Dendritic cell treated with granulocyte-macrophage colony-stimulating factor and Interleukin-4, amounts not matched to agents 40 ng/mL and 50 ng/mL, for 4 days (primary cell): ENCODE data around the gene LZTFL1.

Experiments used
- H3K27ac Mint-ChIP-seq: one replicate; pipeline ENCODE4 v1.8.0; 2022; ENCODE audit warnings: mild to moderate bottlenecking, mixed read lengths
- H3K27me3 Mint-ChIP-seq: one replicate; pipeline ENCODE4 v1.8.0; 2022; ENCODE audit warnings: mild to moderate bottlenecking, mixed read lengths
- H3K36me3 Mint-ChIP-seq: one replicate; pipeline ENCODE4 v1.8.0; 2022; ENCODE audit warnings: low read depth, mixed read lengths
- H3K4me1 Mint-ChIP-seq: one replicate; pipeline ENCODE4 v1.8.0; 2022; ENCODE audit warnings: low read depth, mixed read lengths
- H3K4me3 Mint-ChIP-seq: one replicate; pipeline ENCODE4 v1.8.0; 2022; ENCODE audit warnings: mild to moderate bottlenecking, moderate library complexity, mixed read lengths
- H3K9me3 Mint-ChIP-seq: one replicate; pipeline ENCODE4 v1.8.0; 2022; ENCODE audit warnings: mixed read lengths
- intact Hi-C: fragments of 100-400 bp; cut with micrococcal nuclease; formaldehyde crosslinking; loops from one replicate; pipeline ENCODE4 v1.15.0; 2022

The LZTFL1 gene

GRCh38 chr3:45793482-45794176, 48.3 kb downstream of the LZTFL1 start:
- Mint-ChIP-seq H3K36me3 (no peaks in the 10 kb centered on the region), H3K4me1 (peaks cover 16% of the 10 kb centered on the region), H3K4me3 (no peak overlapping the region), H3K27me3 (peaks cover 52% of the 10 kb centered on the region), H3K9me3 (no peaks in the 10 kb centered on the region), H3K27ac (no peak overlapping the region)
- intact Hi-C loops, result no loop called here

GRCh38 chr3:45792516-45793172, 49.3 kb downstream of the LZTFL1 start:
- Mint-ChIP-seq H3K4me3 (no peak overlapping the region), H3K27me3 (peaks cover 42% of the 10 kb centered on the region), H3K9me3 (no peaks in the 10 kb centered on the region), H3K4me1 (peaks cover 16% of the 10 kb centered on the region), H3K27ac (no peak overlapping the region), H3K36me3 (no peaks in the 10 kb centered on the region)
- intact Hi-C loops, result no loop called here

- no peak overlapping the region for H3K27ac Mint-ChIP-seq
- peaks cover 40% of the 10 kb centered on the region for H3K27me3 Mint-ChIP-seq
- no peaks in the 10 kb centered on the region for H3K9me3 Mint-ChIP-seq
- H3K36me3 Mint-ChIP-seq, result no peaks in the 10 kb centered on the region
- peaks cover 16% of the 10 kb centered on the region for H3K4me1 Mint-ChIP-seq
- intact Hi-C loops, result no loop called here
- no peak overlapping the region for H3K4me3 Mint-ChIP-seq
Measured at GRCh38 chr3:45792036-45792435, 49.9 kb downstream of the LZTFL1 start.

- H3K27me3 Mint-ChIP-seq, result peaks cover 29% of the 10 kb centered on the region
- no peak overlapping the region for H3K27ac Mint-ChIP-seq
- no peaks in the 10 kb centered on the region for H3K36me3 Mint-ChIP-seq
- no peaks in the 10 kb centered on the region for H3K9me3 Mint-ChIP-seq
- no peak overlapping the region for H3K4me3 Mint-ChIP-seq
- H3K4me1 Mint-ChIP-seq, result peaks cover 12% of the 10 kb centered on the region
- intact Hi-C loops, result no loop called here
Measured at GRCh38 chr3:45790596-45790995, 51.3 kb downstream of the LZTFL1 start.

- H3K4me1 Mint-ChIP-seq, result peaks cover 8% of the 10 kb centered on the region
- peaks cover 17% of the 10 kb centered on the region for H3K27me3 Mint-ChIP-seq
- intact Hi-C loops, result no loop called here
- H3K36me3 Mint-ChIP-seq, result no peaks in the 10 kb centered on the region
- peaks cover 5% of the 10 kb centered on the region for H3K9me3 Mint-ChIP-seq
- H3K4me3 Mint-ChIP-seq, result no peak overlapping the region
- no peak overlapping the region for H3K27ac Mint-ChIP-seq
Measured at GRCh38 chr3:45789235-45789812, 52.6 kb downstream of the LZTFL1 start.

GRCh38 chr3:45787551-45787950, 54.4 kb downstream of the LZTFL1 start:
- H3K27ac Mint-ChIP-seq, result no peak overlapping the region
- peaks cover 8% of the 10 kb centered on the region for H3K4me1 Mint-ChIP-seq
- H3K9me3 Mint-ChIP-seq, result peaks cover 5% of the 10 kb centered on the region
- peaks cover 8% of the 10 kb centered on the region for H3K27me3 Mint-ChIP-seq
- intact Hi-C loops, result no loop called here
- H3K4me3 Mint-ChIP-seq, result no peak overlapping the region
- H3K36me3 Mint-ChIP-seq, result no peaks in the 10 kb centered on the region

- H3K4me1 Mint-ChIP-seq, result peaks cover 7% of the 10 kb centered on the region
- H3K9me3 Mint-ChIP-seq, result peaks cover 5% of the 10 kb centered on the region
- intact Hi-C loops, result no loop called here
- no peak overlapping the region for H3K27ac Mint-ChIP-seq
- no peak overlapping the region for H3K4me3 Mint-ChIP-seq
- no peaks in the 10 kb centered on the region for H3K36me3 Mint-ChIP-seq
- H3K27me3 Mint-ChIP-seq, result peaks cover 8% of the 10 kb centered on the region
Measured at GRCh38 chr3:45786801-45787495, 55.0 kb downstream of the LZTFL1 start.

GRCh38 chr3:45785605-45786150, 56.2 kb downstream of the LZTFL1 start:
- H3K27me3 Mint-ChIP-seq, result peaks cover 8% of the 10 kb centered on the region

GRCh38 chr3:45783667-45784066, 58.3 kb downstream of the LZTFL1 start:
- Mint-ChIP-seq H3K9me3 (peaks cover 5% of the 10 kb centered on the region), H3K27ac (no peak overlapping the region), H3K27me3 (peaks cover 8% of the 10 kb centered on the region), H3K4me3 (no peak overlapping the region), H3K36me3 (no peaks in the 10 kb centered on the region), H3K4me1 (no peaks in the 10 kb centered on the region)
- intact Hi-C loops, result no loop called here

More at GRCh38 chr3:45785605-45786150, 56.2 kb downstream of the LZTFL1 start:
- H3K9me3 Mint-ChIP-seq, result peaks cover 5% of the 10 kb centered on the region
- intact Hi-C loops, result no loop called here
- H3K4me1 Mint-ChIP-seq, result no peaks in the 10 kb centered on the region
- no peaks in the 10 kb centered on the region for H3K36me3 Mint-ChIP-seq
- no peak overlapping the region for H3K4me3 Mint-ChIP-seq
- H3K27ac Mint-ChIP-seq, result no peak overlapping the region

- Mint-ChIP-seq H3K4me1 (no peaks in the 10 kb centered on the region), H3K9me3 (peaks cover 5% of the 10 kb centered on the region), H3K36me3 (no peaks in the 10 kb centered on the region), H3K4me3 (no peak overlapping the region), H3K27me3 (peaks cover 8% of the 10 kb centered on the region), H3K27ac (no peak overlapping the region)
- intact Hi-C loops, result no loop called here
Measured at GRCh38 chr3:45782381-45782780, 59.5 kb downstream of the LZTFL1 start.

- H3K27me3 Mint-ChIP-seq, result peaks cover 3% of the 10 kb centered on the region
- intact Hi-C loops, result no loop called here
- H3K9me3 Mint-ChIP-seq, result peaks cover 5% of the 10 kb centered on the region
Measured at GRCh38 chr3:45781841-45782240, 60.1 kb downstream of the LZTFL1 start.

GRCh38 chr3:45781271-45781670, 60.6 kb downstream of the LZTFL1 start:
- no peaks in the 10 kb centered on the region for H3K4me1 Mint-ChIP-seq
- peaks cover 3% of the 10 kb centered on the region for H3K27me3 Mint-ChIP-seq
- H3K9me3 Mint-ChIP-seq, result peaks cover 5% of the 10 kb centered on the region
- intact Hi-C loops, result no loop called here
- no peak overlapping the region for H3K4me3 Mint-ChIP-seq
- H3K27ac Mint-ChIP-seq, result no peak overlapping the region
- no peaks in the 10 kb centered on the region for H3K36me3 Mint-ChIP-seq

More at GRCh38 chr3:45781841-45782240, 60.1 kb downstream of the LZTFL1 start:
- Mint-ChIP-seq H3K4me3 (no peak overlapping the region), H3K36me3 (no peaks in the 10 kb centered on the region), H3K27ac (no peak overlapping the region), H3K4me1 (no peaks in the 10 kb centered on the region)

- intact Hi-C loops, result no loop called here
- Mint-ChIP-seq H3K36me3 (no peaks in the 10 kb centered on the region), H3K27ac (no peak overlapping the region), H3K4me3 (no peak overlapping the region), H3K9me3 (peaks cover 5% of the 10 kb centered on the region), H3K27me3 (peaks cover 4% of the 10 kb centered on the region), H3K4me1 (no peaks in the 10 kb centered on the region)
Measured at GRCh38 chr3:45779746-45780735, 61.9 kb downstream of the LZTFL1 start.
